Stimulated activated CD4-positive, alpha-beta T cell treated with anti-CD3 and anti-CD28 coated beads, Interleukin-12 subunit alpha, Interleukin-12 subunit beta, amount 100 ng/mL, for 4 hours (primary cell): ENCODE data around the gene SMAD5.

ENCODE experiments used
- DNase-seq: peaks from one replicate; pipeline ENCODE4 v3.0.0-alpha.2; 2020

Gene SMAD5

DNA sequence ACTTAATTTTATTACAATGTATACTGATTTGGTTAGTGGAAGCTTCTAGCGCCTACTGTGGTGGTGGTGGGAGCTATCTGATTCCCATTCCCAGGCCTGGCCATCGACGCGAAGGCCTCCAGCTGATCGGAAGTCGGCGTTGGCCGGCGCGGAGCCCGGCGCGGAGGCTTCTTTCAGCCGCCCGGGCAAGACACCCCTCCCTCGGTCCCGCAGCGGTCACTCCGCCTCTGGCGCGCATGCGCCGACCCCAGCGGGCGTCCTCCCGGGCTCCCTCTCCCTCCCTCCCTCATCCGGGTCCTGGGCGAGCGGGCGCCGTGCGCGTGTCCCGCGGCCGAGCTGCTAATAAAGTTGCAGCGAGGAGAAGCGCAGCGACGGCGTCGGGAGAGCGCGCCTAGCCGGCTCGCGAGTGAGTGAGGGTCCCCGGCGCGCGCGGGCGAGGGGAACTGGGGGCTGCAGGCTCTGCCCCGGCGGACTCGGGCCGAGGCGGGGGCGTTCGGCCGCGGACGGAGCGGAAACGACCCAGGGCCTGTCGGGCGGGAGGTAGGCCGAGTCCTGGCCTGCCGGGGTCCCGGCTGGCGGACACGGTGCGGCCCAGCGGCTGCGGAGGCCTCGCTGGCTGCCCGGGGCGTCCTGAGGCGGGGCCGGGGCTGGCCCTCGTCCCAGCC, at the start of gene SMAD5:
SMAD5 (plus strand) TSS at position 289 of the 665 bp plus-strand sequence. CDS start 20,916 bp downstream, outside the sequence.
- DNase-seq: peak; percentile 47

DNA sequence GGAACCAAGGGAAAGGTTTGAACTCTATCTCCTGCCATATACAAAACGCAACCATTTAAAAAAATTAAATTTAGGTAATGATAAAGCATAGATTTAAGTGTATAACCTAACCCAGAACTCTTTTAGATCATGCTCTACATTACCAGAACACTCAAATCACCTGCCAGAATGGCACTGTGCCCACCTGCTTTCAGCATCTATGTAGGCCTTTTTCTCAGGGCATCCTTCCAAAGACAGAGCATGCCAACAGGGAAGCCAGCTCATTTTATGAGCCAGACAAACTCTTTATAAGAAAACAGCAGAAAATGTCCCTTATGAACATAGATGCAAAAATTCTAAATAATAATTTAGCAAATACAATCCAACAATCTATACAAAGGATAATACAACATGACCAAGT, 47.9 kb upstream of the SMAD5 start:
- DNase-seq: no peak

DNA sequence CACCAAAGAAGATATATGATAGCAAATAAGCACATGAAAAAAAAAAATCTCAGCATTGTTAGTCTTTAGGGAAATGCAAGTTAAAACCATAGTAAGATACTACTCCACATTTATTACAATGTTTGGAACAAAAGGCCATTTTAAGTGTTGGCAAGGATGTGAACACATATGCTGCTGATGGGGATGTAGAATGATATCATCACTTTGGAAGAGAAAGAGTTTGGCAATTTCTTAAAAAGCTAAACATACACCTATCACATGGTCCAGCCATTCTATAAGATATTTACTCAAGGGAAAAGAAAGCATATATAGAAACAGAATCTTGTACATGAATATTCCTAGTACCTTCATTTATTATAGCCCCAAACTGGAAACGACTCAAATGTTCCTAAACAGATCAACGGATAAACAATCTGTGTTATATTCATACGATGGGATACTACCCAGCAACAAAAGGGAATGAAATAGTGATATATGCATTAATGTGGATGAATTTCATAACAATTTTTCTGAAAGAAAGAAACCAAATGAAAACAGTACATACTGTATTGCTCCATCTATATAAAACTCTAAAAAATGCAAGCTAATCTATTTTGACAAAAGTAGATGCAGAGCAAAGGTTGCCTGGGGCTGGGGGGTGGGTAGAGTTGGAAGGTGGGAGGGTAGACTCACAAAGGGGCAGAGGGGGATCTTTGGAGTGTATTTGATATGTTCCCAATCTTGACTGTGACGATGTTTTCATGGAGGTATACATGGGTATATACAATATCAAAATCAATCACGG, 45.7 kb upstream of the SMAD5 start:
- no peak for DNase-seq

DNA sequence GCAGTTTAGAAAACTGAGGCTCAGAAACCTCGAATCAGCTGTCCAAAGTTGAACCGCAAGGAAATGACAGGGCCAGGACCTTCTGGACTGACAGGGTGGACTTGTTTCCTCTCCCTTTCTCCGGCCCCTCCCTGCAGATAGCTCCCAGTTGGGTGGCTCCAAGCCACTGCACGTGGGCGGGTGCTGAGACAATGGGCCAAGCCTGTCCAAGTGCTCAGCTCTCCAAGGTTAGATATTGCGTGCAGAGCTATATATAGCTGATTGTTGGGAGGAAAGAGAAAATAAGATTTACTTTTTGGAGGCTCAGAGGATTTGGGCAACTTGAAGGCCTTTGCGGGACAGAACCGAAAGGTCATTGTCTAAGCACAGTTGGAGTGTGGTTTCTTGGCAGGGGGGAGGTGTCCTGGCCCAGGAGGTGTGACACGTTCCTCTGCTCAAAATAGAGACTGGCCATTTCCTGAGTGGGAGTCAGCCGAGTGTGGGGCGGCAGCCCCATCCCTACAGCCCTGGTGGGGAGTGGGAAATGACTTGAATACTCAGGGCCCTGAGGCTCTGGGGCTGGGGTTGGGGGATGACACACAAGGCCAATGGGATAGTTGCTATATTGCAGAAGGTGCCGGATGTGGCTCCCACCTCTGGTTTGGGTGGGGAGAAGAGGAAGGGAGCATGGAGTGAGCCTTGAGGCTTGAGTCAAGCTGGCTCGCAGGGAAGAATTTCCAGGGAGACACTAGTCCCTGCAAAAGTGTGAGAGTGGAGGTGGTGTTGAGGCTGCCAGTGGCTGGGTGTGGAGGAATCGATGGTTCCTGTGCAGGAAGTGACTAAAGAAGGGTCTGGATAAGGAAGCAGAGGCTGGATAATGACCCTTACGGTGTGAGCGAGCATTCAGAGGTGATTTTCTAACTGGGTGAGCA, 44.4 kb upstream of the SMAD5 start:
- DNase-seq: no peak

DNA sequence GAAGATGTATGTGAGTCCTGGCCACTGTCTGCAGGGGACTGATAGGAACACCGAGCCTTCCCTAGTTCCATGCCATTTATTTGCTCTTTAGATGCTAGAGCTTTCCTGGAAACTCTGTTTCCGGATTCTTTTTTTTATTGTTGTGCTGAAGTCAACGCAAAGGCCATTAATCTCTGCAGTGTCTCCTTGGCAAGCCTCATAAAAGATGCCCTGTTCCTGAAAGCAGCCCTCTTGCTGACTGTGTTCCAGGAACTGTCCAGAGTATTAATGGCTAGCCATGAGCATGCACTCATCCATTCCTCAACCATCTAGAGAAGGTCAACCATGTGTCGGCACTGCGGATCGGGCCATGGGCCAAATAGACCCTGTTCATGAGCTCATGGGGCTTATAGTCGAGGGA, 42.9 kb upstream of the SMAD5 start:
- no peak for DNase-seq

DNA sequence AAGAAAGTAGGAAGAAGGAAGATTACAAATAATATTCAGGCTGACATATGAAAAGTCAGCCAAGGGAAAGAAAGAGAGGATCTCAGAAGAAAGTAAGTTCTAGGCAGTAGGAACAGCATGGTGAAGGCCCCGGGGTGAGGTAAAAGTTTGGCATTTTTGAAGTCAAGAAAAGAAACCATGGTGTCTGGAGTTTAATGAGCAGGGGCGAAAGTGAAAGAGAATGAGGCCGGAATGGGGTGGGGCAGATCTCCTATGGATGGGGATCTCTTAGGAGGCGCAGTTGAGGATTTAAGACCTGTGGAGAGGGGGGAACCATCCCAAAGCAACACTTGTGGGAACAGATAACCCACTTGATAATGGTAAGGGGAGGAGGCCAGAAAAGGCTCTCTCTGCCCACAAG, 42.3 kb upstream of the SMAD5 start:
- no peak for DNase-seq

DNA sequence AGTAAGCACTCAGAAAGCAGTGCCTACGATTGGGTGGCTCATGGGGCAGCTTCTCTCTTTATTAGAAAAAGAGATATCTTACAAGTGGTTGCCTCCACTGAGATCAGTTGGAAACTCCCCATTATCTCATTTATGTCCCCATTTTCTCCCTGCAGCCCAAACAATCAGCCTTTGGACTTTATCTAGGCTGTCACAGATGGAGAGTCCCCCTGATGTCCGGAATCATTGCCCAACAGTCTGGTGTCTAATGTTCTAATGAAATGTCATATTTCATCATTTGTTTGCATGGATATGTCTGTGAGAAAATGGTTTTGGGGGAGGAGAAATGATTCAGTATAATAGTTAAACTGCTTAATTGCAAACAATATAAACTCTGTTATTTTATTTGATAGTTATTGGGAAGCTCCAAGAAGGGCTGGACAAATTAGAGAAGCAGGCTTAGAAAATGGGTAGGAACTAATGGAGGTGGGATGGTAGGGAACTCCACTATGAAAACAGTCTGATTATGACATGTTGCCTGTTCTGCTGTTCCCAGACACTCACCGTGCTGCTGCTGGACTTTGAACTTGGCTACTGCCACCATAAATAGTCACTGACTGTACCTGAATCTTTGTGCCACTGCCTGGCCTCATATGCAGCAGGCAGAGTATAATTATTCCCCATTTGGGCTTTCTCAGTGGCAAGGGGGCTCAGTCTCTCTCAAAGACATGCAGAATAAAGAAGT, 38.3 kb upstream of the SMAD5 start:
- no peak for DNase-seq

DNA sequence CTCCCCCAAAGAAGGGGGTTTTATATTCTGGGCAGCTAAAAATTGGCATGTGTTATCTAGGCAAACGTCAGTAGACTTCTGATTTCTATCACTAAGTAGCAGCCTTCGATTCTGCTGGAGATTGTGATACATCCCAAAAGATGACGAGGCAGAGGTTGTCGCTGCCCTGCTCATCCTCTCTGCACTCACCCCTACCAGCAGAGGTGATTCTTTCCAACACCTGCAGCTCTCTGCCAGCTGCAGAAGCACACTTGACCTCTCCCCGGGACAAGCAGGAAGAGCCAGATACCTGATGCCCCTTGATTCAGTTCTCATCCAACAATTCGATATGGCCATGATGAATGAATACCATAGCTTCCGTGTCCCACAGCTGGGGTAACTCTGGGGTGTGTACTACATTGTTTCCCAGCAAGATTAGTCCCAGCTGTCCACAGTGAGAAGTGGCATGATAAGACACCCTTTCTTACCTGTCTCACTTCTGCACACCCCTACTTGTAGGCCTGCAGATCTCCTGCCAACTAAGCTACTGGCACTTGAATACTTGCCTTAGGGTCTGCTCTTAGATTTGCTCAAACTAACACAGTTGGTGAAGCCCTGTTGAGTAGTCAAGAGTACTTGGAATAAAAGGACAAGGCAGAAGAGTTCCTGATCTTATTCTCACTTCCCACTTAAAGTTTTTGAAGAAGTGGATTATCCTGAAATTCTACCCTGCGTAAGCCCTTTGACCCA, 37.6 kb upstream of the SMAD5 start:
- DNase-seq: no peak

DNA sequence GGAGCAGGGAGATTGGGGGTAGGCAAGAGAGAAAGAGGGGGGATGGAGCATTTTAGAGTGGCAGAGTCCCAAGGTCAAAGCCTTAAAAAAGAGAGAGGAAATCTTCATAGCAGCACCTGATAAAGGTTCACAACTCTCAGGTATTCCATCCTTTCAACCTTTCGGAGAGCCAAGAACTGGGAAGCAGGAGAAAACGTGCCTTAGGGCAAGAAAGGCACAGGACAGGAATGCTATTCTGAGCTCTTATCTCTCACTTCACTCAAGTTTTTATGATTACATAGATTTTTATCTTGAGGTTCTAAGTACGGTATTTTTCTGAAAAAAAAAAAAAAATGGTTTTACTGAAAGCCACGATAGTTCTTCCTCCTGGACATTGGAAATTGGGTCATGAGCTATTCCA, 34.5 kb upstream of the SMAD5 start:
- DNase-seq: no peak

DNA sequence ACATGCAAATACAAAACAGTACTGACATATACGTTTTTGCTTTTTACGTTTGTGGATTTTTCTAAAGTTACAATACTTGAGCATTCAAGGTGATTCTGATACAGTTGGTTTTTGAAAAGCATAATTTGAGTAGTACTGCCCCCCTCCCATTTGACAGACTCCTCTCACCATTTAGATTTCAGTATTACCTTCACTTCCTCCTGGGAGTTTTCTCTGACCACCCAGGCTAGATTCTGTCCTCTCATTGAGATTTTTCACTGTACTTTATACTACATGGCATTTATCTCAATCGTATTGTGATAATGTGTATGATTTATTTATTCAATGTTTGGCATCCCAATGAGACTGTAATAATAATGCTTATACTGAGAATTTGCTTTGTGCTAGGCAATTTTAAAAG, 32.8 kb upstream of the SMAD5 start:
- no peak for DNase-seq

DNA sequence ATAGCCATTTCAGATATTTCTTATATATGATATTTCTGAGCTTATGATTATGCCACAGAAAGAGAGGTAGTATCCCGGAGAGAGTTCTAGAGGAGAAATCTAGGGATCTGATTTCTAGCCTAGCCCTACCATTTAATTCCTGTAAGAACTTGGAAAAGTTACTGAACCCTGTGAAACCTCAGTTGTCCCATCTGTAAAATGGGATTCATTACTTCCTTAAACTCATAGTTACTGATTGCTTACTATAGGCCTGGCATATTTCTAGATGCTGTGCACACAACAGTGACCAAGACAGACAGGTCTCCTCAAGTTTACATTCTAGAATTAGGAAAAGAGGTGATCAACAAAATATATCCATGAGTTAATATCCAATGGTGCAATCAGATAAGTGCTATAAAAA, 30.8 kb upstream of the SMAD5 start:
- DNase-seq: no peak

DNA sequence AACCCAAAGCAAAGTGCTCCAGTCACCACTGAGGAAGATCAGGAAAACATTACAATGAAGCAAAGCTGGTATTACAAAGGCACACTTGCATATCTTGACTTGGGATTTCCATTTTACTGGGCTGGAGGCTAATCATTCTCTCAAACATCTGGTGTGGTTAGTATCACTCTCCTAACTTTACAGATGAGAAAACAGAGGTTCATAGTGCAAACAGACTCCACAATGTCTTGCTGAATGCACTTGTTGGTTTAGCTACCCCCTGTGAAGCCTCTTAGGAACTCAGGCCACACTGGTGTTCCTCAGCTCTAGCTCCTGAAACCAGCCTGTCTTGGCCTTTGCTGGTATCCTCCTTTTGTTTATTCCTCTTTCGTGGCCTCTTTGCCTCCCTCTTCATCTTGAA, 29.5 kb upstream of the SMAD5 start:
- DNase-seq: no peak

DNA sequence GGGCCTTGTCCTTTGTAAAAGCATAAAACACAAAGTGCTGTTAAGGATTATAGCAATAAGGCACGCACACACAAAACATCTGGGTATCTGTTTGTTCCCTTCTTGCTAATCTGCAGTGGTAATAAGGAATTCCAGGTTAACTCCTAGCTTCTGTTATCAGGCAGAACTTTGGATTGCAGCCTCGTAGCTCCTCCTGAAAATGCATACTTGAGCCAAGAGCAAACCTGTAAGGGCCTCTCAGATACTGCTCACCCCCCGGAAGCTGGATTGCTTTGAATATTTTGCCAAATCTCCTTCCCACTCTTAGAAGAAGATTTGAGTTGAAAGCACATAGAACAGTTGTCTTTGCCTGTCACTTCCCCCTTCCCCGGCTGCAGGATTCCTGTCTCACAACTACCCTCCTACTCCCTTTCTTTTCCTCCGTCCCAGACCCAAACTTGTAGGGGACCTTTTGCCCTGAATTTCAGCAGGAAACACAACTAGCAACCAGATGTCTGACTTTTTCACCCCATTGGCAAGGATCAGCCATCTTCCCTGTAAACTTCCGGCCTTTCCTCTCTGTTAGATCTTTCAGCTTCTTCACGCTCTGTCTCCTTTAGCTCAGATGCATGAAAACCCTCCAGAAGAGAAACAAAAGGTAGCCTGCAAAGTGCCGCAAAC, 28.2 kb upstream of the SMAD5 start:
- DNase-seq: no peak

DNA sequence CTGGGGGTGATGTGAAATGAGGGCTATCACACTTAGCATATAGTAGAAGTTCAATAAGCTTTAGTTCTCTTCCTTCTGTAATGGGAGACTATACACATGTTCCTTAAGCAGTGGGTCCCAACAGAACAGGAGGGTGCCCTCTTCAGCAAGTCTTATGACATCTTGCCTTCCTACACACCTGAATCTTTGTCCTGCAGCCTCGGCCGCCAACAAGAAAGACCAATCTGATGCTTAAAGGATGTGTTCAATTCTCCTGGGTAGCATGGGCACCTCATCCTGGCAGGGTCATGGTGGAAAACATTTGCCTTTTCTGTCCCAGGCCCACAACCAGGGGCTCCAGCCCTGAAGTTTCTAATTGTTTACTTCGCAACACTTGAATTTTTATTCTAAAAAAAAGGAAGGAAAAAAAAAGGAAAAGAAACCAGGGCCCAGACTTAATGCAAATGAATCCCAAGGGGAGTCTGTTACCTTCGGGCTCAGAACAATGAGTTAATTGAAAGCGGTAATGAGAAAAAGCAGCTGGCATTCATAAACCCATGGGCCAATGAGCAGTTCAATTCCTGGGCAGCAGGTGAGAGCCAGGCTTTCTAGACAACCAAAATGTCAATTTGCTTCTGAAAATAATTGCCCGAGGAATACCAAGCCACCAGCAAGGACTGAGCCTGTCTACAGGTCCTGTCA, 26.2 kb upstream of the SMAD5 start:
- DNase-seq: no peak

DNA sequence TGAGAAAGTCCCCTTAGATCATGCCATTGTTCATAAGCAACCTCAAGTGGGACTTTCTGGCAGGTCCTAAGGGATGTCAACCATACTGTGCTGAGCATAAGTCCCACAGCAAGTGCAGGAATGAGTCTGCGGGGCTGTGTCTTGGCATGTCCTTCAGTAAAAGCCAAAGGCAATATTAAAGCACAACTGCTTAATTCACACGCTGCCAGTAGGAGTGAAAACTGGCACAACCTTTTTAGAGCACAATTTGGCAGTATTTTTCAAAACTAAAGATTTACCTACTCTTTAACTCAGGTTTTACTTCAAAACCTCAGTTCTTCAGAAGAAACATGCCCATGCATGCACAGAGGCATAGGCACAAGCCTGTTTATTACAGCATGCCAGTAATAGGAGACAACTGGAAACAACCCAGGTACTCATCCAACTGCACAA, 24.4 kb upstream of the SMAD5 start:
- DNase-seq: no peak

DNA sequence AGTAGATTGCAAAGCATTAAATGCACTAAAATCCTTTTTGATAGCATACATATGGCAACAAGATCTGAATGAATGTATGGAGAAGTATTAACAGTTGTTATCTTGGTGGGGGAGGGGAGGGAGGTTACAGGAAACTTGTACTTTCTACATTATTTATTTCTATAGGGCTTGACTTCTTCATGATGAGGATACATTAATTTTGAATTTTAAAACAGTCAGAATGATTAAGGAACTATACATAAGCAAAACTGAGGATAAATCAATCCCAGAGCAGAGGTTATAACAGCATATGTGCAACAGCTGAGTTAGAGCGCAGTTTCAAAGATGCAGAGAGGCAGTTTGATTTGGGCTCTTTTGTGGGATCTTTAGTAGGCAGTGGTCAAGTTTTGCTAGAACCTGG, 23.9 kb upstream of the SMAD5 start:
- DNase-seq: no peak

DNA sequence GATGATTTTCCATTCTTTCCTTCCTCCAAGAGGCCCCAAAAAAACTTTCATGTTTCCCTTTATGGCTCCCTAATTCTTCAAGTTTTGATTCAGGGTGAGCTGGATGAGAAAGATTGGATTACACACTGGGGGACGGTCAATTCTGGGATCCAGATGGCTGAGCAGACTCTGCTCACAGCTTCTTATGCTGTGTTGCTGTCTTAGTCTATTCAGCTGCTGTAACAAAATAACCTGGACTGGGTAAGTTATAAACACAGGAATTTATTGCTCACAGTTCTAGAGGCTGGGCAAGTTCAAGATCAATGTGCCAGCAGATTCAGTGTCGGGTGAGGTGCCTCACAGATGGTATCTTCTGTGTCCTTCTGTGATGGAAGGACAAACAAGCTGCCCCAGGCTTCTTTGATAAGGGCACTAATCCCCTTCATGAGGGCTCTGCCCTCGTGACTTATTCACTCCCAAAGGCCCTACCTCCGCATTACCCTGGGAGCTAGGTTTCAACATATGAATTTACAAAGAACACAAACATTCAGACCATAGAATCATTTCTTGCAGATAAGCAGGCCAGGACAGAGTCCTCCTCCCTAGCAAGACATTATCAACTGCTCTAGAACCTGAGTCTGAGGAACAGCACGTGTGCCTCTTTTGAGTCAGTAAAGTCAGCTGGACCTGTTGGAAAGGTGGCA, 23.1 kb upstream of the SMAD5 start:
- DNase-seq: no peak

DNA sequence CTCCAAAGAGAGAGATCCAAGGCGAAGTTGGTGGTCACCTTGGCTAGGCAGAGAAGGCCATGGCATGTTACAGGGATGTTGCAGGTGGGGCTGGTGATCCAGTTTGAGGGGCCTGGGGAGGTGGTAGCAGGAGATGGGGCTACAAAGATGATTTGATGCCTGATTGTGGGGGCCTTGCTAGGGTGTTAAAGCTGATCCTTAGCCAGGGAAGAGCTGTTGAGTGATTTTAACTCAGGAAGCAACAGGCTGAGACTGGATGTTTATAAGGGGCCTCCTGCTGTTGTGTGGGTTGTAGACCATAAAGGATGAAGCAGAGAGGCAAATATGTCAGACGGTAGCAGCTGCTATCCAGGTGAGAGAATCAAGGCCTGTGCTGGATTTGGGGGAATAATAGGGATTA, 19.0 kb upstream of the SMAD5 start:
- DNase-seq: no peak

DNA sequence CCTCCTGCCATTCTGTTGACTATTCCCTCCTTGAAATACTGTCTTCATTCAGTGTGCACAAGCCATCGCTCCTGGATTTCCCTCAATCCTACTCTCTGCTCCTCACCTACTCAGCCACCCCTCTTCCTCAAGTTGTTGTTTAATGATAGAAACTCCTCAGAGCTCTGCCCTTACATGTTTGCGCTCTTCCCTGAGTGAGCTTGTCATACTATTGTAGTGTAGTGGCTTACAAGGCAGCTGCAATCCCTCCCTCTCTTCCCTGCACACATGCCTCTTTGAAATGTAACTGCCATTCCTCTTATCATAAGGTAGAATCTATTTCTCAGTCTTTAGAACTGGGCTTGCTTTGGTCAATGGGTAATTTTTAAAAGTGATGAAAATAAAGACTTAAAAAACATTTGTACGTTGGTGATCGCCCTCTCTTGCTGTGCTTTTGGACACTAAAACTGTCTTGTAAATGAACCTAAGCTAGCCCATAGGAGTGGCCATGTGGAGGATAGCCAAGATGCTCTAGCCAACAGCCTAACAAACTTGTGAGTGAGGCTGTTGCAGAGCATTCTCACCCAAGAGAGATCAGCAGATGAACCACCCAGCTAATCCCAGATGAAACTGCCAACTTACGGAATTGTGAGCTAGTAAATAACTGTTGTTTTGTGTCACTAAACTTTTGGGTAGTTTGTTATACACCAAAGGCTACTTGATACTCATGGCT, 18.1 kb upstream of the SMAD5 start:
- DNase-seq: no peak
